ENCODE data around the gene SDR42E2.
"Not testable (repeated sequence)": the region's sequence is repeated elsewhere in the genome, so short reads cannot be mapped to it uniquely, and the experiment has no call there.

The SDR42E2 gene

DNA sequence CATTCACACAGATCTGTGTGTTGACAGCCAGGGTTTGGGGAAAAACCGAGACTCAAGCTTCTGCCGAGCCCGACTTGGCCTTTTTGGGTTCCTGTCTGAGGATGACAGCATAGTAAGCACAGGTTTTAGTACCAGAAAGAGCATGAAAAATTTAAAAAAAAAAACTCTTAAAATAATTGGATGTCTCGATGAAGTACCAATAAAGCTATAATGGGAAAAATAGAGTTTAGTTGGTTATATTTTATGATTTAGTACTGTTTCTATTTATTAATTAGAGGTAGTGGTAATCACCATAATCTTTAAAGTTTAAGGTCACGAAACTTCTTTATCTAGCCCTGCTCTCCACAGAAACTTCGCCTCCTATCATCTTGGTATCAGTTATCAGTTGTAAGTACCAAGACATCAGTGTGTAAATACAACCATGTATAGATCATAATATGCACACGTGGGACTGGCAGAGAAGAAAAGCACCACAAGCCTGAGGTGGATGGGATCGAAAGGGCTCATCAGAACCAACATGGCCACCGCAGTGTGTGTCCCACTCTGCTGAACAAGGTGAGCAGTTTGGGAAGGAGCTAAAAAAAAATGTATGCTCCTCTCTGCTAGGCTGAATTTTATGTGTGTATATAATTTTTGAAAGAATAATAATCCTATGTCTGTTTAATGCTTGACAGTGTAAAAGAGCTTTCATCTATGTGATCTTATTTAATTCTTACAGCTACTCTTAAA is 29.4 kb downstream of the SDR42E2 start:
- Histone ChIP-seq H3K36me3 (ENCODE audit: control insufficient read depth, insufficient read depth, low read length) (no peaks in the 10 kb centered on the region), H3K4me1 (ENCODE audit: control insufficient read depth, insufficient read depth, low read length, poor library complexity, severe bottlenecking) (peaks cover 8% of the 10 kb centered on the region), H3K9me3 (ENCODE audit: control insufficient read depth, low read length) (no peaks in the 10 kb centered on the region), H3K4me3 (ENCODE audit: extremely low read depth, insufficient read depth, low read length, poor library complexity, severe bottlenecking) (peak overlapping the region; percentile 59), H3K27ac (ENCODE audit: low read depth, low read length, severe bottlenecking) (peak overlapping the region; percentile 83)
- 40 to 55% methylated on average over 4 to 7 of the region's 9 CpGs for WGBS, 2 experiments (ENCODE audit: insufficient coverage in 2 of 2)

DNA sequence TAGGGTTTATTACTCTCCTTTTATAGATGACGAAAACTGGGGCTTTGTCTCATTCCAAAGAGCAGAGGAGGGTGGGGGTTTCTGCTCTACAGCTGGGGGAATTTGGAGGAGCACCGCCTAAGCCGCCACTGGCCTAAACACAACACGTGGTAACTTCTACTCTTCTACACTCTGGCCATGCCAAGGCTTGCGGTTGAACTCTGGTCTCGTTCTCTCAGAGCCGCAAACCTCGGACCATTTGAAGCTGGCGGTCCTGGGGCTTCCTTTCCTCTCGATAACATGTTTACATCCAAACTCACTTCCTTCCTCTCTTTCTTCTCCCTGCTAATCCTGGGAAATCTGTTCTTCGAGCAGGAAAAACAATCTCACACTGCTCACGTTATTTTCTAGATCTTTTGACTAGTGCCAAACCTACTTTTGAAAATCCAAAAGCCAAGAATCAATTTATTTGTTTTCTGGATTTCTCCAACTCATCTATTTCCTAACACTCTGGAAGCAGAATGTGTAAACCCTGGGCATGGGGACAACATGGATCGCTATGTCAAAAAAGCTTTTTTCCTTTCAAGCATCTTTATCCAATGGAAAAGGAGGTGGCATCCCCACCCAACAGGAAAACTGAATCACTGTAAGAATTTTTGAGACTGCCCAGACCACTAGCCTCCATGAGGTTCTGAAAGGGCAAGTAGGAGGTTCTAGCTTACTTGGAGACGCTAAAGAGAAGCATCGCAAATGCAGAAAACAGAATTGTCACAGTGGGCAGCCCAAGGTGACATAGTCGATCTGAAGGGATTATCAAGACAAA is 30.2 kb downstream of the SDR42E2 start:
- H3K36me3 ChIP-seq (ENCODE audit: control insufficient read depth, insufficient read depth, low read length), result no peaks in the 10 kb centered on the region
- H3K27ac ChIP-seq (ENCODE audit: low read depth, low read length, severe bottlenecking), result peak overlapping the region; percentile 44
- no peaks in the 10 kb centered on the region for H3K9me3 ChIP-seq (ENCODE audit: control insufficient read depth, low read length)
- H3K4me1 ChIP-seq (ENCODE audit: control insufficient read depth, insufficient read depth, low read length, poor library complexity, severe bottlenecking), result peaks cover 8% of the 10 kb centered on the region
- peak overlapping the region; percentile 59 for H3K4me3 ChIP-seq (ENCODE audit: extremely low read depth, insufficient read depth, low read length, poor library complexity, severe bottlenecking)
- 77 to 79% methylated on average over 15 of the region's 16 CpGs for WGBS, 2 experiments (ENCODE audit: insufficient coverage in 2 of 2)

DNA sequence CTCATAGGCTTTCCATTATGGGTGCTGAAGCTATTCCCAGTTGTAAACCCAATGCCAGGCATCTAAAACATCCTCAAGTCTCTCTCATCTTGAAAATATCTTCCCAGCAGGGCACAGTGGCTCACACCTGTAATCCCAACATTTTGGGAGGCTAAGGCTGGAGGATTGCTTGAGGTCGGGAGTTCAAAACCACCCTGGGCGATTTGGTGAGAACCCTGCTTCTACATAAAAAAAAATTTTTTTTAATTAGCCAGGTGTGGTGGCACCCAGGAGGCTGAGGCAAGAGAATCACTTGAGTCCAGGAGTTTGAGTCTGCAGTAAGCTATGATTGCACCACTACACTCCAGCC is 30.7 kb downstream of the SDR42E2 start:
- Histone ChIP-seq H3K4me1 (ENCODE audit: control insufficient read depth, insufficient read depth, low read length, poor library complexity, severe bottlenecking) (peaks cover 8% of the 10 kb centered on the region), H3K9me3 (ENCODE audit: control insufficient read depth, low read length) (no peaks in the 10 kb centered on the region), H3K4me3 (ENCODE audit: extremely low read depth, insufficient read depth, low read length, poor library complexity, severe bottlenecking) (no peak overlapping the region), H3K27ac (ENCODE audit: low read depth, low read length, severe bottlenecking) (peak overlapping the region; percentile 44), H3K36me3 (ENCODE audit: control insufficient read depth, insufficient read depth, low read length) (no peaks in the 10 kb centered on the region)
- no CpG with 5 or more reads among the region's 2 CpGs for WGBS, 2 experiments (ENCODE audit: insufficient coverage in 2 of 2)

DNA sequence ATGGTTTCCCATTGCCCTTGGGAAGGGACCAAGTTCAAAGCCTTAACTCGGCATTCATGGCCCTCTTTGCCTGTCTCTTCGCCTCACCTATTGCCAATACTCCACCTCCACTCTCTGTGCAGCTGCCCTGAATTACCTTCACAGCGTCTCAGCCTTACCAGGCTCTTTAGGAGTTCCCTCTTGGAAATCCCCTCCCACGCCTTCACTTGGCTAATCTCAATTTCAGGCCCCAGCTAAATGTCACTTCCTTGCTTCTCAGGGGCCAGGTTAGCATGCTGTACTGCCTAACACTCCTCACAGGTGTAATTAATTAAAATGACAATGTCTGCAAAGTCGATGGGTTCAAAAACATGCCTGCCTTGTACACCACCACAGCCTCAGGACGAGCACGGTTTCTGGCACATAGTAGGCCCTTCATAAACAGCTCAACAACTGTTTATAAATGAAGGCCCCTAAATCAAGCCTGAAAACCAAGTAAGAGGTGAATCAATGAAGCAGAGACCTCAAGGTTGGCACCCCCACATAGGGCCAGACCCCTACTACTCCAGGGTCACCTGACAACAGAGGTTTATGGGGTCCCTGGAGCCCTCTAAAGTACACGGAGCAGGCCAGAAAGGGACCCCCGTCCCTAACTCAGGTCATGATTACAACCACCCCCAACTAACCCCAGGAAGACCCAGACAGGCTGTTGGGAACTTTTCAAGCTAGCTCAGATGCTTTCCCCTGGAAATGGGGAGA is 32.6 kb downstream of the SDR42E2 start:
- Histone ChIP-seq H3K9me3 (ENCODE audit: control insufficient read depth, low read length) (no peaks in the 10 kb centered on the region), H3K4me1 (ENCODE audit: control insufficient read depth, insufficient read depth, low read length, poor library complexity, severe bottlenecking) (peaks cover 15% of the 10 kb centered on the region), H3K27ac (ENCODE audit: low read depth, low read length, severe bottlenecking) (no peak overlapping the region), H3K36me3 (ENCODE audit: control insufficient read depth, insufficient read depth, low read length) (no peaks in the 10 kb centered on the region), H3K4me3 (ENCODE audit: extremely low read depth, insufficient read depth, low read length, poor library complexity, severe bottlenecking) (no peak overlapping the region)
- 93 to 100% methylated on average over 4 to 5 of the region's 9 CpGs for WGBS, 2 experiments (ENCODE audit: insufficient coverage in 2 of 2)

DNA sequence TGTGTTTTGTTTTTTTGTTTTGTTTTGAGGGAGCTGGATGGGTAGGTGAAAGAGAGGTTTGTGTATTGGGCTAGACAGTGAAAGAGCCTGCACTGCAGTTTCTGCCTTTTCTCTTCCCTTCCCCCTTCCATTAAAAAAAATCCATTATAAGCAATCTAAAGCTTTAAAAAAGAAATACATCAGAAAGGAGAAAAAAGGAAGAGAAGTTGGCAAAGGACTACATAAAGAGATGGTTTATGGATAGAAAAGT is 33.1 kb downstream of the SDR42E2 start:
- Histone ChIP-seq H3K9me3 (ENCODE audit: control insufficient read depth, low read length) (no peaks in the 10 kb centered on the region), H3K27ac (ENCODE audit: low read depth, low read length, severe bottlenecking) (no peak overlapping the region), H3K4me3 (ENCODE audit: extremely low read depth, insufficient read depth, low read length, poor library complexity, severe bottlenecking) (no peak overlapping the region), H3K4me1 (ENCODE audit: control insufficient read depth, insufficient read depth, low read length, poor library complexity, severe bottlenecking) (peaks cover 15% of the 10 kb centered on the region), H3K36me3 (ENCODE audit: control insufficient read depth, insufficient read depth, low read length) (no peaks in the 10 kb centered on the region)

DNA sequence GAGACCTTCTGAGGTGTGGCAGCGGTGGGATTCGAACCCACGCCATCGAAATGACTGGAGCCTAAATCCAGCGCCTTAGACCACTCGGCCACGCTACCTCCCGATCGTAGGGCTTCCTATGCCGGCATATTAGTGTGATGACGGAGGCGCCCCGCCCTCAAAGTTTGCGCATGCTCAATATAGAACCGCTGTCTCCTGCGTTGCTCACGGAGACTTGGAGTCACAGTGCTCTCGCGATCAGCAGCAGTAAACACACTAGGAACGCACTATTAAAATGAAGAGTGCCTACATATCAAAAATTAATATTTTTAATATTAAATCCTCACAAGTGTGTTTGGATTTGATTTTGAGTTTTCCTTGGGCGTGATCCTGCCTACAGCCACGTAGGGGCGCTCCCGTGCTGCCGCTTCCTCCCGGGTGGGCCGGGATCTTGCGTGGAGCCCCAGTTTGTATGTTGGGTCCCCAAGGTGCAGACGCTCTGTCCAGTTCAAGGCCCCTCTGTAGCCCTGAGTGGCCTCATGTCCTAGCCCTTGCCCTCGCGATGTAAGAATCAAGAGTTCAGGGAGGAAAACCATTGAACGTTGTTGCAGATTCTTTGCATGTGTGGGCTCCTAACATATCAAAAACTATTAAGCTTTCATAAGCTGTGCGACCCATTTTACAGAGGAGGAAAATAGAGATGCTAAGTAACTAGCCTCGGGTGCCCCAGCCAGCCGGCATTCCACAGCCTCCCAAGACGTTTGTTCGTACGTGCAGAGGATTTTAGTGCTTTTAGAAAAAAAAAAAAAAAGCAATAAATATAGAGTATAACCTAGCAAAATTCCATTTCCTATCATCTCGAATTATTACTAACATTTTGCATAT is 33.6 kb downstream of the SDR42E2 start:
- Histone ChIP-seq H3K27ac (ENCODE audit: low read depth, low read length, severe bottlenecking) (no peak overlapping the region), H3K4me1 (ENCODE audit: control insufficient read depth, insufficient read depth, low read length, poor library complexity, severe bottlenecking) (peaks cover 15% of the 10 kb centered on the region), H3K36me3 (ENCODE audit: control insufficient read depth, insufficient read depth, low read length) (no peaks in the 10 kb centered on the region), H3K4me3 (ENCODE audit: extremely low read depth, insufficient read depth, low read length, poor library complexity, severe bottlenecking) (peak overlapping the region; percentile 51), H3K9me3 (ENCODE audit: control insufficient read depth, low read length) (no peaks in the 10 kb centered on the region)
- 1 to 3% methylated on average over 24 to 28 of the region's 39 CpGs for WGBS, 2 experiments (ENCODE audit: insufficient coverage in 2 of 2)

DNA sequence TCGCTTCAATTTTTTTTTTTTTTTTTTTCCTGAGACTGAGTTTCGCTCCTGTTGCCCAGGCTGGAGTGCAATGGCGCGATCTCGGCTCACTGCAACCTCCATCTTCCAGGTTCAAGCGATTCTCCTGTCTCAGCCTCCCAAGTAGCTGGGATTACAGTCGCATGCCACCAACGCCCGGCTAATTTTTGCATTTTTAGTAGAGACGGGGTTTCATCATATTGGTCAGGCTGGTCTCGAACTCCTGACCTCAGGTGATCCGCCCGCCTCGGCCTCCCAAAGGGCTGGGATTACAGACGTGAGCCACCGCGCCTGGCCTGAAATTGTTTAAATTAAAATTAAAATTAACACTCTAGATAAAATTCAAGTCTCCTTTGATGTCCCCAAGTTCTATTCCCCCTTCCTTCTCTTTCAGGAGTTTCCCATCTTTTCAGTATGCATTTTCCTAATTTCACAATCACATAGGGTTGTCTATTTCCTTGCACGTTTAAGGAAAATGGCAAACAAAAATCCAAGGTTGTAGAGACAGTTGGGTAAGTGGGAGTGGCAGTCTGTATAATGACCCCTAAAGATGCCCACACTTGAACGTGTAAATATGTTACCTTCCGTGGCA is 34.4 kb downstream of the SDR42E2 start:
- H3K9me3 ChIP-seq (ENCODE audit: control insufficient read depth, low read length); H3K4me3 ChIP-seq (ENCODE audit: extremely low read depth, insufficient read depth, low read length, poor library complexity, severe bottlenecking); H3K27ac ChIP-seq (ENCODE audit: low read depth, low read length, severe bottlenecking); H3K36me3 ChIP-seq (ENCODE audit: control insufficient read depth, insufficient read depth, low read length): not testable (repeated sequence)
- WGBS, 2 experiments (ENCODE audit: insufficient coverage in 2 of 2), result 70 to 73% methylated on average over 5 to 7 of the region's 20 CpGs
- peaks cover 15% of the 10 kb centered on the region for H3K4me1 ChIP-seq (ENCODE audit: control insufficient read depth, insufficient read depth, low read length, poor library complexity, severe bottlenecking)

DNA sequence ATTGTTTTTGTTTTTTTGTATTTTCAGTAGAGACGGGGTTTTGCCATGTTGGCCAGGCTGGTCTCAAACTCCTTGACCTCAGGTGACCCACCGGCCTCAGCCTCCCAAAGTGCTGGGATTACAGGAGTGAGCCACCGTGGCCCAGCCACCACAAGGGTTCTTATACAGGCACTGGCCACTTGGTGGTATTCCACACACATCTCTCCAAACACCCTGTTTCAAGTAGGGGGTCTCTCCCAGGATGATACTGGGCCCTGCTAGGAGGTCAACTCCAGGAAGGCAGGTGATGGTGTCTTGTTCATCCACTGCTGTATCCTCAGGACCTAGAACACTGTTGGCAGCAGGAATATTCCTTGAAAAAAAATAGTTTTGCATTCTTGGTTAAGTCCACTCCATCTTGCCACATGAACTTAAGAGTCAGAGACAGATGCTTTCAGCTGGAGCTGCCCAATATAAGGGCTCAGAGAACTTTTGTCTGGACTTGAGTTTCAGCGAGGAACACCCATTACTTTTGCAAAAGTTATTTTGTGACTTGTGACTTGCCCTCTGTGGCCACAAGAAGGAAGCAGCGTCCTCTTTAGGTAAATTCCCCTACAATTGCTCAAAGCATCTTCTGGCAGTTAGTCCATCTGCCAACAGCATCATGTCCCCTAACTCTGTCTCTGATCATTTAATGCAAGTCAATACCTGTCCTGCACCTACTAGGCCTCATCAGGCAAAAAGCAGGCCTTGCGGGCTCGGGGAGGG is 36.4 kb downstream of the SDR42E2 start:
- Histone ChIP-seq H3K36me3 (ENCODE audit: control insufficient read depth, insufficient read depth, low read length) (no peaks in the 10 kb centered on the region), H3K4me3 (ENCODE audit: extremely low read depth, insufficient read depth, low read length, poor library complexity, severe bottlenecking) (no peak overlapping the region), H3K9me3 (ENCODE audit: control insufficient read depth, low read length) (no peaks in the 10 kb centered on the region), H3K27ac (ENCODE audit: low read depth, low read length, severe bottlenecking) (no peak overlapping the region), H3K4me1 (ENCODE audit: control insufficient read depth, insufficient read depth, low read length, poor library complexity, severe bottlenecking) (peaks cover 8% of the 10 kb centered on the region)
- 85 to 93% methylated on average over 5 to 7 of the region's 7 CpGs for WGBS, 2 experiments (ENCODE audit: insufficient coverage in 2 of 2)

DNA sequence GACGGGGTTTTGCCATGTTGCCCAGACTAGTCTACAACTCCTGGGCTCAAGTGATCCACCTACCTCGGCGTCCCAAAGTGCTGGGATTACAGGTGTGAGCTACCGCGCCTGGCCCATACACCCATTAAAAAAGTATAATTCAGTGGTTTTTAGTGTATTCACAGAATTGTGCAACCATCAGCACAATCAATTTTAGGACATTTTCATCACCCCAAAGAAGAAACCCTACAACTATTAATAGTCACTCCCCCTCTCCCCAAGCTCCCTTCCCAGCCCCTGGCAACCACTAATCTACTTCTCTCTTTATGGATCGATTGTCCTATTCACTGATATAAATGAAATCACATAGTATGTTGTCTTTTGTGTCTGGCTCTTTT is 39.9 kb downstream of the SDR42E2 start:
- Histone ChIP-seq H3K36me3 (ENCODE audit: control insufficient read depth, insufficient read depth, low read length) (no peaks in the 10 kb centered on the region), H3K4me1 (ENCODE audit: control insufficient read depth, insufficient read depth, low read length, poor library complexity, severe bottlenecking) (peaks cover 8% of the 10 kb centered on the region), H3K9me3 (ENCODE audit: control insufficient read depth, low read length) (no peaks in the 10 kb centered on the region), H3K4me3 (ENCODE audit: extremely low read depth, insufficient read depth, low read length, poor library complexity, severe bottlenecking) (no peak overlapping the region), H3K27ac (ENCODE audit: low read depth, low read length, severe bottlenecking) (no peak overlapping the region)
- WGBS, 2 experiments (ENCODE audit: insufficient coverage in 2 of 2), result 95 to 100% methylated on average over 1 to 3 of the region's 6 CpGs

DNA sequence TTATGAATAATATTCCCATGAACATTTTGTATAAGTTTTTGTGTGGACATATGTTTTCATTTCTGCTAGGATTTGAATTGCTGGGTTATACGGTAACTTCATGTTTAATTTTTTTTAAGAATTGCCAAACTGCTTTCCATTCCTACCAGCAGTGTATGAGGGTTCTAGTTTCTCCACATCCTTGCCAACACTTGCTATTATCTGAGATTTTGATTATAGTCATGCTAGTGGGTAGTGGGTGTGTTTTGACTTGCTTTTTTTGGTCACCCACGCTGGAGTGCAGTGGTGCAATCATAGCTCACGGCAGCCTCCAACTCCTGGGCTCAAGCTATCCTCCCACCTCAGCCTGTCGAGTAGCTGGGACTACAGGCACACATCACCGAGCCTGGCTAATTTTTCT is 40.8 kb downstream of the SDR42E2 start:
- H3K36me3 ChIP-seq (ENCODE audit: control insufficient read depth, insufficient read depth, low read length), result no peaks in the 10 kb centered on the region
- no peak overlapping the region for H3K4me3 ChIP-seq (ENCODE audit: extremely low read depth, insufficient read depth, low read length, poor library complexity, severe bottlenecking)
- H3K27ac ChIP-seq (ENCODE audit: low read depth, low read length, severe bottlenecking), result no peak overlapping the region
- peaks cover 8% of the 10 kb centered on the region for H3K4me1 ChIP-seq (ENCODE audit: control insufficient read depth, insufficient read depth, low read length, poor library complexity, severe bottlenecking)
- H3K9me3 ChIP-seq (ENCODE audit: control insufficient read depth, low read length), result no peaks in the 10 kb centered on the region
- 57 to 83% methylated on average over 1 of the region's 5 CpGs for WGBS, 2 experiments (ENCODE audit: insufficient coverage in 2 of 2)
